Heart right ventricle (tissue), 16 donors: Measurements from ENCODE around the gene PPP6R1. TPM values are rescaled to one million over a fixed set of nuclear protein-coding genes. Genes with fewer than 3 reads are reported as not detected.
A peak's percentile ranks its signal among the peaks of the same experiment; 100 is the strongest.

Source experiments
- ATAC-seq, 8 donors: fragments of 200-7000 bp; cut with Tn5 transposase; one replicate each; pipeline ENCODE4 v1.9.1; 2020; ENCODE audit warnings: mild to moderate bottlenecking in 8 of 8, moderate library complexity in 8 of 8, moderate number of reproducible peaks in 1 of 8
- DNase-seq, 2 donors: peaks; one replicate each; pipeline ENCODE4 v3.0.0-alpha.2; 2020
- H3K27ac ChIP-seq, 10 donors: fragments of 200-600 bp; sonication (generic) in 2 of 10; one replicate each; pipeline versions ENCODE4 v1.5.0 to v1.8.0; 2020 to 2022; ENCODE audit warnings: mild to moderate bottlenecking in 3 of 10
- H3K27me3 ChIP-seq, 7 donors: fragments of 200-600 bp; one replicate each; pipeline ENCODE4 v1.8.0; 2021 to 2022; ENCODE audit warnings: mild to moderate bottlenecking in 2 of 7
- H3K36me3 ChIP-seq, 9 donors: fragments of 200-600 bp; sonication (generic) in 1 of 9; one replicate each; pipeline versions ENCODE4 v1.5.0 to v1.8.0; 2020 to 2022; ENCODE audit warnings: mild to moderate bottlenecking in 2 of 9
- H3K4me1 ChIP-seq, 9 donors: fragments of 200-600 bp; sonication (generic) in 1 of 9; one replicate each; pipeline versions ENCODE4 v1.5.0 to v1.8.0; 2020 to 2022; ENCODE audit warnings: mild to moderate bottlenecking in 4 of 9
- H3K4me3 ChIP-seq, 10 donors: fragments of 200-600 bp; sonication (generic) in 2 of 10; one replicate each; pipeline versions ENCODE4 v1.5.0 to v1.8.0; 2020 to 2022; ENCODE audit warnings: mild to moderate bottlenecking in 7 of 10, moderate library complexity in 2 of 10
- H3K9me3 ChIP-seq, 11 donors: fragments of 200-600 bp in 10 of 11; sonication (generic) in 2 of 11; one replicate each; pipeline versions ENCODE4 v1.5.0 to v1.8.0; 2013 to 2022; ENCODE audit warnings: mild to moderate bottlenecking in 2 of 11, control low read depth in 1 of 11, moderate library complexity in 1 of 11
- WGBS, 2 donors: extraction: QIAGEN DNeasy Blood & Tissue Kit; methylation state at CpG; one replicate each; pipeline ENCODE4 v1.1.7; 2013; ENCODE audit warnings: inconsistent platforms in 1 of 2; 5-methylcytosine and 5-hydroxymethylcytosine counted together
- intact Hi-C, 10 donors: fragments of 100-400 bp; cut with DNase I; formaldehyde crosslinking; loops; one replicate each; pipeline versions ENCODE4 v1.11.1 to v1.14.2; 2022
- polyA plus RNA-seq, 2 donors: library from polyadenylated mRNA; stranded (reverse); fragments of 200-250 nt; gene quantifications; one replicate each; pipeline ENCODE4 v1.2.3, GENCODE V29; 2013
- total RNA-seq, 10 donors: library from RNA; stranded (reverse); fragmentation: NEBNext Ultra II Directional in 3 of 10; extraction: Animal tissue kit (Norgen Biotek cat#: 25700) in 3 of 10; gene quantifications; one replicate each; pipeline versions ENCODE4 v1.2.1 to v1.2.4, GENCODE V29; 2021 to 2023
- TF ChIP-seq, protein P1 (sequence below), 9 donors: fragments of 200-600 bp; sonication (generic) in 2 of 9; IDR thresholded peaks; one replicate each; pipeline versions ENCODE4 v1.5.0 to v1.8.0; 2021 to 2022; ENCODE audit warnings: antibody characterized with exemption in 9 of 9, mild to moderate bottlenecking in 5 of 9, moderate library complexity in 1 of 9
- donor health status: Arrhythmogenic right ventricular cardiomyopathy.
- donor health status: ischemic (EF 13 %, LVEDD 7.1; RV severe dilation, severe dysfunction).
- donor health status: healthy with polysubstance abuse.
- donor health status: DM: no; HTN: yes; CAD: no.
- donor health status: DM: no; HTN: no; CAD: no.
- donor health status: ischemic (EF 25% LVEDD 6.9; RV normal size, moderate dysfunction).
- donor health status: ischemic (EF 25% LVEDD 5.7; RV mildly dilated, moderate dysfunction).
- donor health status: healthy.
- donor health status: DM: yes; HTN: yes; CAD: no.
- donor health status: Ischemic cardiomyopathy.
- donor health status: ischemic (EF 35%, LVEDD 5.7; RV mildly dilated, moderate dysfunction).
- donor health status: nonischemic (EF 11% LVEDD 7.7; RV severe dilation, severe dysfunction).
- donor health status: DM: yes; HTN: yes; CAD: no.
- donor health status: PGD.
- donor health status: ischemic (EF 29% LVEDD 5.4; RV normal size, mild dysfunction).
- donor health status: nonischemic (EF 23%, LVEDD 6.1; RV moderate dilation, normal function).

PPP6R1 gene
- total and polyA plus RNA-seq, 12 donors: 31.1 to 51.3 (median 38.7) TPM

DNA sequence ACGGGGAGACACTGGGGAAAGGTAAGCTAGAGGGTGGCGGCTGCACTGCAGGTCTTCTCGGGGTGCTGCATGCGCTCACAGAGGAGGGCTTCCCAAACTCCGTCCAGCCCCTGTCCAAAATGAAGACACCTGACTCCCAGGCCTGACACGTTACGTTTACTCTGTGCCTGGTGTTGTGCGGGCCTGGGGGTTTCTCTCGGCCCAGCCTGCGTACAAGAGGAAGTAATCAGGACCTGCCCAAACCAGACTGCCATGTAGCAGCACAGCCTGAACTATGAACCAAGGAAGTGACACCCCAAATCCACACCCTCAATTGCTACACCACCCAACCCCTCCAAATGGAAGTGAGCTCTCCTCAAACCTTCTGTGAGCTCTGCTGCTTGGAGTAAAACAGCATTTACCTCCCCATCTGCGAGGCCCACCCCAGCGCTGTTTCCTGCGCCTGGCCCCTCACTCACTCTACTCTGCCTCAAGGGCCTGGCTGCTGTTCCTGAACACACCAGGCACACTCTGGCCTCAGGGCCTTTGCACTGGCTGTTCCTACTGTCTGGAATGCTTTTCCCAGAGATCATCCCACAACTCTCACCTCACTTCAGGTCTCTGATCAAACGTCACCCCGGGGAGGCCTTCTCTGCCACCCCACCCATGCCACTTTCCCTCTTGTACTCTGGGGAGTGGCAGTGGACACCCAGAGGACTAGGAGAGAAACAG lies 18.1 kb upstream of the PPP6R1 start:
- H3K36me3 ChIP-seq: peaks cover 0 to 64% (median 5%) of the 10 kb centered on the region in 9 donors
- TF ChIP-seq, protein P1, sequence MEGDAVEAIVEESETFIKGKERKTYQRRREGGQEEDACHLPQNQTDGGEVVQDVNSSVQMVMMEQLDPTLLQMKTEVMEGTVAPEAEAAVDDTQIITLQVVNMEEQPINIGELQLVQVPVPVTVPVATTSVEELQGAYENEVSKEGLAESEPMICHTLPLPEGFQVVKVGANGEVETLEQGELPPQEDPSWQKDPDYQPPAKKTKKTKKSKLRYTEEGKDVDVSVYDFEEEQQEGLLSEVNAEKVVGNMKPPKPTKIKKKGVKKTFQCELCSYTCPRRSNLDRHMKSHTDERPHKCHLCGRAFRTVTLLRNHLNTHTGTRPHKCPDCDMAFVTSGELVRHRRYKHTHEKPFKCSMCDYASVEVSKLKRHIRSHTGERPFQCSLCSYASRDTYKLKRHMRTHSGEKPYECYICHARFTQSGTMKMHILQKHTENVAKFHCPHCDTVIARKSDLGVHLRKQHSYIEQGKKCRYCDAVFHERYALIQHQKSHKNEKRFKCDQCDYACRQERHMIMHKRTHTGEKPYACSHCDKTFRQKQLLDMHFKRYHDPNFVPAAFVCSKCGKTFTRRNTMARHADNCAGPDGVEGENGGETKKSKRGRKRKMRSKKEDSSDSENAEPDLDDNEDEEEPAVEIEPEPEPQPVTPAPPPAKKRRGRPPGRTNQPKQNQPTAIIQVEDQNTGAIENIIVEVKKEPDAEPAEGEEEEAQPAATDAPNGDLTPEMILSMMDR (IDR thresholded peaks at IDR 0.05): no peak
- DNase-seq (no peak), ATAC-seq (no peak)
- peak overlapping the region in 1 of 10 donors; percentile 8 for H3K27ac ChIP-seq
- WGBS, 2 donors: 91 to 93% methylated on average over 15 of the region's 15 CpGs
- H3K27me3 ChIP-seq: no peaks in the 10 kb centered on the region
- intact Hi-C loops: no loop called here
- no peaks in the 10 kb centered on the region for H3K9me3 ChIP-seq
- no peak overlapping the region for H3K4me3 ChIP-seq
- peaks cover 6 to 31% (median 11%) of the 10 kb centered on the region in 9 donors for H3K4me1 ChIP-seq

DNA sequence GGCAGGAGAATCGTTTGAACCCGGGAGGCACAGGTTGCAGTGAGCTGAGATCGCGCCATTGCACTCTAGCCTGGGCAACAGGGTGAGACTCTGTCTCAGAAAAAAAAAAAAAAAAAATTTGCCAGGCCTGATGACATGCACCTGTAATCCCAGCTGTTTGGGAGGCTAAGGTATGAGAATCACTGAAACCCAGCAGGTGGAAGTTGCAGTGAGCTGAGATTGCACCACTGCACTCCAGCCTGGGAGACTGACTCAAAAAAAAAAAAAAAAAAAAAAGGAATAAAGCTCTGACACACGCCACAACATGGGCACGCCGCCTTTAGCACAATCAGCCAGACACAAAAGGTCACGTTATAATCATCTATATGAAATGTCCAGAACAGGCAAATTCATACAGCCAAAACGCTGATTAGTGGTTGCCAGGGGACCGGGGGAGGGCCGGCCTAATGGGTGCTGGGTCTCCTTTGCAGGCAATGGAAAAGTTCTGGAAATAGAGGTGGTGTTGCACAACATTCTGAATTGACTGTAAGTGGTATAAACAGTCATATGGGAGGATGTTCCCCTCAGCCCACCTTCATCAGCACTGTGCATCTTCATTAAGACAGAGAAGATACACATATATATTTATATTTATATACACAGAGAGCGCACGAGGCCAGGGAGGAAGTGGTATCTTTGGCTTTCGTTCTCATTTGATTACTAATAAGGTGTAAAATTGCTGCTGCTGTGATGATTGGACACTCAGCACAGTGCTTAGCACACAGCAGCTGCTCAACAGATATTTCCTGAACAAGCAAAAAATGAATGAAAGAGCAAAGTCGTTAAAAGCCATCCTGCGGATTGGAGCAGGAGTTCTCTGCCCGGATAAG lies 17.3 kb upstream of the PPP6R1 start:
- ATAC-seq: no peak
- WGBS, 2 donors: 82 to 84% methylated on average over 17 of the region's 17 CpGs
- no peak for DNase-seq
- Histone ChIP-seq H3K4me3 (no peak overlapping the region), H3K36me3 (peaks cover 0 to 72% (median 10%) of the 10 kb centered on the region in 9 donors), H3K9me3 (no peaks in the 10 kb centered on the region), H3K4me1 (peaks cover 6 to 31% (median 11%) of the 10 kb centered on the region in 9 donors), H3K27ac (peak overlapping the region in 1 of 10 donors; percentile 8), H3K27me3 (no peaks in the 10 kb centered on the region)
- TF ChIP-seq, protein P1 (IDR thresholded peaks at IDR 0.05): no peak
- intact Hi-C loops: no loop called here

DNA sequence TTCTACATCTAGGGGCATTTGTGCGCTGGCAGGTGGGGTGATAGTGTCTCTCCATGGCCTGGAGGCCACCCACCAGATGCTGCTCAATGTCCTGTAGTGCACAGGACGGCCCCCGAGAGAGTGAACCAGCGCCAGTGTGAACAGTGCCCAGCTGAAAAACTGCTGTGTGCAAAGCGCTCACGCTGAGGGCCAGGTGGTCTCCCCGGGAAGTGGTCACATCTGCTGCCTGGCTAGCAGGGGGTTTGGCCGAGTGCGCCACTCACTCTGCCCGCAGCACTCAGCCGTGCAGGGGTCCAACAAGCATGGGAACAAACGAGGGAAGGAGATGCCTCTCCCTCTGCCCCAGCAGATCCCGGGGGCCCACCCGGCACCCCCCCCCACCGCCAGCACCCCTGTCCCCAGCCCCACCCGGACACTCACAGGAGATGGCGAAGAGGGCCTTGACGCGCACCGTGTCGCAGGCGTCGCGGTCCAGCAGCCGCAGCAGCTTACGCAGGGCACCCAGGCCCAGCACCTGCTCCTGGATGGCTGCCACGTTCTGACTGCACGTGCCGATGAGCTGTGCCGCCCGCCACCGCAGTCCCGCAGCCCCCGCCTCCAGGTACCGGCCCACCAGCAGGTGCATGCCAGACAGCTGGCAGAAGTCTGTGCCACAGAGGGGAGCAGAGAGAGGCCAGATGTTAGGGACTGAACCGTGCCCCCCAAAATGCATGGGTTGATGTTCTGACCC lies 15.3 kb upstream of the PPP6R1 start:
- Histone ChIP-seq H3K4me3 (no peak overlapping the region), H3K4me1 (peaks cover 2 to 20% (median 3%) of the 10 kb centered on the region in 9 donors), H3K36me3 (peaks cover 0 to 89% (median 10%) of the 10 kb centered on the region in 9 donors), H3K27ac (no peak overlapping the region), H3K27me3 (no peaks in the 10 kb centered on the region), H3K9me3 (no peaks in the 10 kb centered on the region)
- DNase-seq: no peak
- TF ChIP-seq, protein P1 (IDR thresholded peaks at IDR 0.05): no peak
- intact Hi-C loops: no loop called here
- ATAC-seq: no peak
- WGBS, 2 donors: 95 to 96% methylated on average over 35 to 36 of the region's 36 CpGs

DNA sequence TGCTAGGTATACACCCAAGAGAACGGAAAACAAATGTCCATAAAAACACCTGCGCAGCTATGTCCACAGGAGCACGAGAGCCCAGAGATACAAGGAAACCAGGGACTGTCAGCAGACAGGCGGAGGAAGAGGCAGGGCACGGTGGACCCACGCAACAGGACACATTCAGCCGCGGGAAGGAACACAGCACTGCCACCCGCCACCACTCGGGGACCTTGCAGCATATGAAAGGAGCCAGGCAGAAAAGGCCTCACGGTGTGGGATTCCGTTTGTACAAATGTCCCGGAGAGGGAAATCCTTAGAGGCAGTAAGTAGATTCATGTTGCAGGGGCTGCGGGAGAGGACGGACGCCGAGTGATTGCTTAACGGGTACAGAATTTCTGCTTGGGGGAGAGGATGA lies 13.3 kb upstream of the PPP6R1 start:
- ATAC-seq: no peak
- H3K27ac ChIP-seq: no peak overlapping the region
- H3K36me3 ChIP-seq: peaks cover 0 to 89% (median 5%) of the 10 kb centered on the region in 9 donors
- H3K27me3 ChIP-seq: no peaks in the 10 kb centered on the region
- TF ChIP-seq, protein P1 (IDR thresholded peaks at IDR 0.05): no peak
- H3K4me1 ChIP-seq: peaks cover 0 to 12% (median 0%) of the 10 kb centered on the region in 9 donors
- no peak overlapping the region for H3K4me3 ChIP-seq
- no peak for DNase-seq
- intact Hi-C loops: no loop called here
- 93 to 94% methylated on average over 18 of the region's 18 CpGs for WGBS, 2 donors
- no peaks in the 10 kb centered on the region for H3K9me3 ChIP-seq
